GM12878 (cell line): ENCODE measurements around the gene PLXDC1. TPM values are rescaled to one million over a fixed set of nuclear protein-coding genes. Genes with fewer than 3 reads are reported as not detected.

Experiments
- ATAC-seq: fragments of 200-7000 bp; cut with Tn5 transposase; 3 replicates; pipeline ENCODE4 v1.9.1; 2020; ENCODE audit warnings: mild to moderate bottlenecking, moderate library complexity
- BruUV-seq: library from RNA; stranded (reverse); fragments of 400-500 nt; replicated peaks from 2 replicates; lab custom pipeline; 2021; lab: Mats Ljungman, UMichigan
- CTCF ChIA-PET: fragments of 300-600 bp; sonication (Branson Sonifier 250); formaldehyde crosslinking; extraction: SDS; loops from one replicate; lab custom pipeline; 2021; ENCODE audit warnings: inconsistent platforms; lab: Yijun Ruan, JAX
- POLR2A ChIA-PET: fragments of 350-600 bp; formaldehyde crosslinking; extraction: SDS; loops from one replicate; lab custom pipeline; 2021; ENCODE audit warnings: inconsistent platforms; lab: Charles Lee
- RAD21 ChIA-PET: fragments of 300-600 bp; sonication (Branson Sonifier 250); formaldehyde crosslinking; loops from one replicate; lab custom pipeline; 2023; ENCODE audit warnings: antibody characterized with exemption; ENCODE audit not compliant: unreplicated experiment; lab: Charles Lee
- SMC1A ChIA-PET: fragments of 300-600 bp; sonication (Branson Sonifier 250); formaldehyde crosslinking; loops from one replicate; lab custom pipeline; 2023; ENCODE audit not compliant: unreplicated experiment, uncharacterized antibody; lab: Charles Lee
- DNase-seq: peaks from one replicate; pipeline ENCODE4 v3.0.0-alpha.2; 2011; ENCODE audit warnings: low read depth, low spot score
- FAIRE-seq: peaks from 3 replicates; lab custom pipeline; 2011; peaks lifted over from hg19 to GRCh38; lab: Jason Lieb, UNC
- H2AFZ ChIP-seq: 2 replicates; pipeline ENCODE4 v1.6.0; 2011; ENCODE audit warnings: low read depth, low read length, control low read depth; ENCODE audit not compliant: control insufficient read depth
- H3K27ac ChIP-seq: 2 replicates; pipeline ENCODE4 v1.5.1; 2011; ENCODE audit warnings: control low read depth; ENCODE audit not compliant: control insufficient read depth, insufficient read depth
- H3K27me3 ChIP-seq, 2 experiments: replicated peaks in 1 of 2; 2 replicates each; pipeline versions ENCODE4 v1.6.0 to v1.6.1; 2011; ENCODE audit warnings: low read length in 1 of 2; ENCODE audit not compliant: control insufficient read depth in 2 of 2, insufficient read depth in 2 of 2
- H3K36me3 ChIP-seq, 2 experiments: 2 replicates each; pipeline ENCODE4 v1.5.1; 2011; ENCODE audit warnings: low read length in 1 of 2; ENCODE audit not compliant: control insufficient read depth in 2 of 2, insufficient read depth in 2 of 2
- H3K4me1 ChIP-seq: 2 replicates; pipeline ENCODE4 v1.6.1; 2011; ENCODE audit warnings: mild to moderate bottlenecking, low read length, moderate library complexity, mixed read lengths; ENCODE audit not compliant: control insufficient read depth, insufficient read depth
- H3K4me2 ChIP-seq: 2 replicates; pipeline ENCODE4 v1.6.0; 2011; ENCODE audit warnings: control low read depth; ENCODE audit not compliant: control insufficient read depth, insufficient read depth
- H3K4me3 ChIP-seq: fragments of 200-600 bp; sonication (generic); 2 replicates; pipeline ENCODE4 v1.5.1; 2016
- H3K79me2 ChIP-seq: 2 replicates; pipeline ENCODE4 v1.6.0; 2011; ENCODE audit warnings: low read length; ENCODE audit not compliant: control insufficient read depth, insufficient read depth
- H3K9ac ChIP-seq: 2 replicates; pipeline ENCODE4 v1.8.0; 2011; ENCODE audit warnings: low read length, control low read depth, mixed read lengths; ENCODE audit not compliant: control insufficient read depth, insufficient read depth
- H3K9me3 ChIP-seq: replicated peaks from 3 replicates; pipeline ENCODE4 v1.5.1; 2011; ENCODE audit warnings: mild to moderate bottlenecking, low read length; ENCODE audit not compliant: control insufficient read depth, insufficient read depth
- H4K20me1 ChIP-seq: 2 replicates; pipeline ENCODE4 v1.6.0; 2011; ENCODE audit not compliant: control insufficient read depth, insufficient read depth
- ASH2L ChIP-seq: fragments of 300-600, 200-600 bp; sonication (generic); IDR thresholded peaks from 2 replicates; pipeline ENCODE4 v1.6.1; 2017; ENCODE audit warnings: low read depth, mild to moderate bottlenecking, borderline replicate concordance
- ATF3 ChIP-seq: IDR thresholded peaks from 2 replicates; pipeline ENCODE4 v1.6.1; 2011; ENCODE audit warnings: low read depth, mild to moderate bottlenecking, low read length, moderate library complexity, borderline replicate concordance; ENCODE audit errors: extremely low read depth
- IRF5 ChIP-seq: fragments of 450-650 bp; IDR thresholded peaks from 2 replicates; pipeline ENCODE4 v1.6.1; 2017; ENCODE audit warnings: borderline replicate concordance
- PBX3 ChIP-seq: IDR thresholded peaks from 2 replicates; pipeline ENCODE4 v1.6.1; 2011; ENCODE audit warnings: mild to moderate bottlenecking, low read depth, low read length, moderate library complexity; ENCODE audit not compliant: insufficient replicate concordance
- RELA ChIP-seq: fragments of 450-650 bp; IDR thresholded peaks from 2 replicates; pipeline ENCODE4 v1.8.0; 2014; ENCODE audit warnings: borderline replicate concordance; ENCODE audit not compliant: partially characterized antibody
- SMAD1 ChIP-seq: fragments of 450-650 bp; IDR thresholded peaks from 2 replicates; pipeline ENCODE4 v1.6.1; 2018; ENCODE audit warnings: mild to moderate bottlenecking, low read depth; ENCODE audit not compliant: partially characterized antibody
- ZBED1 ChIP-seq: IDR thresholded peaks from 2 replicates; pipeline ENCODE4 v1.6.1; 2016; ENCODE audit warnings: borderline replicate concordance
- ZNF592 ChIP-seq: fragments of 450-650 bp; IDR thresholded peaks from 2 replicates; pipeline ENCODE4 v1.6.1; 2017; ENCODE audit warnings: mild to moderate bottlenecking, moderate library complexity
- WGBS: methylation state at CpG from one replicate; pipeline ENCODE4 v1.1.6; 2016; ENCODE audit warnings: low lambda C conversion rate; ENCODE audit not compliant: insufficient replicate concordance, insufficient coverage; ENCODE audit errors: missing lambda C conversion rate; 5-methylcytosine and 5-hydroxymethylcytosine counted together
- in situ Hi-C: fragments of 300-500 bp; cut with MboI; formaldehyde crosslinking; loops from 9 replicates; pipeline ENCODE4 v1.14.3; 2018; ENCODE audit warnings: mixed read lengths
- intact Hi-C: fragments of 100-400 bp; cut with micrococcal nuclease; formaldehyde crosslinking; loops from one replicate; pipeline ENCODE4 v1.14.2; 2022; ENCODE audit not compliant: unreplicated experiment
- polyA plus RNA-seq, 11 experiments: library from polyadenylated mRNA; depleted of rRNA in 4 of 11; unstranded in 6 of 11; stranded (reverse) in 5 of 11; fragments of >200 nt; fragmentation: Nextera tagmentation in 4 of 11; fragmentation: Illumina TruSeq in 1 of 11; extraction: Ambion mirVana in 4 of 11; extraction: Trizol in 1 of 11; gene quantifications; 1 replicate in 1 of 11; 2 replicates in 10 of 11; pipeline versions ENCODE4 v1.2.1 to v1.2.3, GENCODE V29; 2011 to 2016; ENCODE audit warnings: inconsistent platforms in 2 of 11, missing spikeins in 2 of 11, low read depth in 1 of 11
- total RNA-seq, 4 experiments: library from RNA; depleted of rRNA in 3 of 4; stranded (reverse); fragments of >200 nt in 3 of 4; fragmentation: Illumina TruSeq in 1 of 4; extraction: Trizol in 1 of 4; gene quantifications; 2 replicates each; pipeline versions ENCODE4 v1.2.1 to v1.2.3, GENCODE V29; 2013 to 2021
- TF ChIP-seq, protein P1 (sequence below): fragments of 450-650 bp; formaldehyde crosslinking; IDR thresholded peaks from 2 replicates; pipeline ENCODE4 v1.4.0; 2022; ENCODE audit warnings: mild to moderate bottlenecking, moderate library complexity

PLXDC1 gene
- total and polyA plus RNA-seq, 10 of the 15 experiments (the other 5 are each of a cell fraction or from before 2014, with no cell fraction given), result 0.03 to 0.30 (median 0.22) TPM; not detected in 7

DNA sequence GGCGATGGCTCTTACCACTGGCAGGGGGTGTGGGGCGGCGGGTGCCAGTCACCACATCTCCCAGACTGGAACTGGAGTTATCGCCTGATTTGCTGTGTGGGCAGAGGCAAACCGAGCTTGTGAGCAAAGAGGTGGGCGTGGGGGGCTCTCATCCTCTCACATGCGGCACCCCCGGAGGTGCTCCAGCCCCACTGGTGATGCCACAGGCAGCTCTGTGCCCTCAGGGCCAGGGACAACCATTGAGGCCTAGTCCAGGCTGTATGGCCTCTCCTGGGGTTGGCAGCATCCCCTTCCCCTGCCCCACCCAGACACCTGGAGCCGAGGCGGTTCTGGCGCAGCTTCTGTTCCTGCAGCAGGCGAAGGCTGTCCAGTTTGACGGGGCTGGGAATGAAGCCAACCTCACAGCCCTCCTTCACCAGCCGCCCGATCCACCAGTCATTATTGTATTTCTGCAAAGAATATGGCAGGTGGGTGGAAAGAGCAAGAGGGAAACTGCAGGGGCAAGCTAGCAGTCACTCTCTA lies 35.1 kb upstream of the PLXDC1 start (continued):
- TF ChIP-seq PBX3 (no peak), RELA (no peak), ZBED1 (no peak), SMAD1 (no peak)

DNA sequence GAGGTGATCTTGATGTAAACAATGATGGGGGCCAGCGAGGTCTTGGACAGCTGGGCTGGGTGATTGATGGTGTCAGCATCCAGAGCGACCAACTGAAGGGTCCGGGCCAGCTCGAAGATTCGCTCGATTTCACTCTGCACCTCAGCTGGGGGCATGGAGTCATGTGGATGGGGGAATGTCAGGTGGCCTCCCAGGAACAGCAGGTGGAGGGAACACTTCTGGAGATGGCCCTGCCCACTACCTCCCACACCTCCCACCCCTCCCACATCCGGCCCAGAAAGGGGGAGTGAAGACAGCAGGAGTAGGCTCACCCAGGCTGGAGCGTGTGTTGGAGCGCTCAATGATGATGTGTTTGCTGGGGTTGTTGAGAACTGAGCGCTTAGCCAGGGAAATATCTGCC lies 32.3 kb upstream of the PLXDC1 start:
- Histone ChIP-seq H3K9ac (no peak overlapping the region), H3K36me3 (peaks cover 5 to 14% of the 10 kb centered on the region in 2 experiments; a peak in 3 of 4 replicates), H3K27ac (no peak overlapping the region), H4K20me1 (no peaks in the 10 kb centered on the region), H3K4me2 (no peak overlapping the region), H2AFZ (no peak overlapping the region), H3K79me2 (no peaks in the 10 kb centered on the region), H3K9me3 (no peaks in the 10 kb centered on the region), H3K4me3 (no peak overlapping the region), H3K4me1 (no peaks in the 10 kb centered on the region), H3K27me3 (no peaks in the 10 kb centered on the region)
- ATAC-seq, result no peak
- ChIA-PET SMC1A (interaction anchor here (1.1 kb wide), 1 partner anchor 12 kb away, joined by 5 read pairs; no protein-coding TSS in a partner anchor), POLR2A (no interaction called here), CTCF (interaction anchor here (1.6 kb wide), 3 partner anchors 9 to 61 kb away, joined by 9 to 12 read pairs (median 9); partner anchors contain the start of gene ARL5C), RAD21 (interaction anchor here (0.5 to 1.0 kb wide), 2 partner anchors 19 to 183 kb away, joined by 3 read pairs; no protein-coding TSS in a partner anchor)
- DNase-seq, result no peak
- WGBS, result 83% methylated on average over 10 of the region's 10 CpGs
- BruUV-seq, result no TSS peak
- no peak for FAIRE-seq
- intact Hi-C loops (no loop called here), in situ Hi-C loops (no loop called here)
- TF ChIP-seq ZNF592 (no peak), IRF5 (no peak), ASH2L (no peak), ATF3 (no peak)
- TF ChIP-seq, protein P1, sequence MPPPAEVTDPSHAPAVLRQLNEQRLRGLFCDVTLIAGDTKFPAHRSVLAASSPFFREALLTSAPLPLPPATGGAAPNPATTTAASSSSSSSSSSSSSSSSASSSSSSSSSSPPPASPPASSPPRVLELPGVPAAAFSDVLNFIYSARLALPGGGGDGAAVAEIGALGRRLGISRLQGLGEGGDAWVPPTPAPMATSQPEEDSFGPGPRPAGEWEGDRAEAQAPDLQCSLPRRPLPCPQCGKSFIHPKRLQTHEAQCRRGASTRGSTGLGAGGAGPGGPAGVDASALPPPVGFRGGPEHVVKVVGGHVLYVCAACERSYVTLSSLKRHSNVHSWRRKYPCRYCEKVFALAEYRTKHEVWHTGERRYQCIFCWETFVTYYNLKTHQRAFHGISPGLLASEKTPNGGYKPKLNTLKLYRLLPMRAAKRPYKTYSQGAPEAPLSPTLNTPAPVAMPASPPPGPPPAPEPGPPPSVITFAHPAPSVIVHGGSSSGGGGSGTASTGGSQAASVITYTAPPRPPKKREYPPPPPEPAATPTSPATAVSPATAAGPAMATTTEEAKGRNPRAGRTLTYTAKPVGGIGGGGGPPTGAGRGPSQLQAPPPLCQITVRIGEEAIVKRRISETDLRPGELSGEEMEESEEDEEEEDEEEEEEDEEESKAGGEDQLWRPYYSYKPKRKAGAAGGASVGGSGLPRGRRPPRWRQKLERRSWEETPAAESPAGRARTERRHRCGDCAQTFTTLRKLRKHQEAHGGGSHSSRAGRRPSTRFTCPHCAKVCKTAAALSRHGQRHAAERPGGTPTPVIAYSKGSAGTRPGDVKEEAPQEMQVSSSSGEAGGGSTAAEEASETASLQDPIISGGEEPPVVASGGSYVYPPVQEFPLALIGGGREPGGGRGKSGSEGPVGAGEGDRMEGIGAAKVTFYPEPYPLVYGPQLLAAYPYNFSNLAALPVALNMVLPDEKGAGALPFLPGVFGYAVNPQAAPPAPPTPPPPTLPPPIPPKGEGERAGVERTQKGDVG (CRISPR knock-in tag), result no peak
